ENCODE measurements around the gene L3MBTL4. TPM values are rescaled to one million over a fixed set of nuclear protein-coding genes. Genes with fewer than 3 reads are reported as not detected.

The L3MBTL4 gene
- total and polyA plus RNA-seq, 4 donors, result 2.3 to 15.0 (median 5.0) TPM

- Histone ChIP-seq H3K9ac (ENCODE audit: low read depth in 1 of 2, low read length in 2 of 2) (no peak overlapping the region), H3K27ac (ENCODE audit: low read depth in 1 of 2, low read length in 2 of 2) (no peak overlapping the region), H3K36me3 (ENCODE audit: control insufficient read depth in 4 of 4, insufficient read depth in 3 of 4, low read depth in 1 of 4, low read length in 3 of 4) (peaks cover 0 to 2% (median 0%) of the 10 kb centered on the region in 4 donors), H3K9me3 (ENCODE audit: control insufficient read depth in 4 of 4, low read length in 3 of 4) (no peaks in the 10 kb centered on the region), H3K27me3 (ENCODE audit: control insufficient read depth in 4 of 4, insufficient read depth in 4 of 4, low read length in 3 of 4) (no peaks in the 10 kb centered on the region), H3K4me1 (ENCODE audit: control insufficient read depth in 4 of 4, insufficient read depth in 4 of 4, low read length in 3 of 4) (no peaks in the 10 kb centered on the region), H3K4me3 (ENCODE audit: low read depth in 1 of 3, low read length in 3 of 3) (no peak overlapping the region)
- 92% methylated on average over 12 of the region's 12 CpGs for WGBS
- no peak for DNase-seq (ENCODE audit: low spot score)
- no peak for TF ChIP-seq NR2F2 (IDR thresholded peaks at IDR 0.05)
- no peak for TF ChIP-seq HNF4G (IDR thresholded peaks at IDR 0.05)
- no peak for TF ChIP-seq EGR1 (IDR thresholded peaks at IDR 0.05; ENCODE audit: low read depth in 2 of 2)
- TF ChIP-seq YY1 (IDR thresholded peaks at IDR 0.05), result no peak
- TF ChIP-seq, protein P1, sequence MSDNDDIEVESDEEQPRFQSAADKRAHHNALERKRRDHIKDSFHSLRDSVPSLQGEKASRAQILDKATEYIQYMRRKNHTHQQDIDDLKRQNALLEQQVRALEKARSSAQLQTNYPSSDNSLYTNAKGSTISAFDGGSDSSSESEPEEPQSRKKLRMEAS (IDR thresholded peaks at IDR 0.05), result no peak
- no peak for TF ChIP-seq HNF4A (conservative IDR thresholded peaks at IDR 0.05)
- no peak for TF ChIP-seq RAD21 (IDR thresholded peaks at IDR 0.05)
- no peak for TF ChIP-seq GABPA (IDR thresholded peaks at IDR 0.05 in 1 of 2, conservative IDR thresholded peaks at IDR 0.05 in 1 of 2)
- no peak for TF ChIP-seq ATF3 (IDR thresholded peaks at IDR 0.05)
- TF ChIP-seq JUND (IDR thresholded peaks at IDR 0.05), result no peak
- no peak for TF ChIP-seq FOXA1 (IDR thresholded peaks at IDR 0.05)
Observed at GRCh38 chr18:6021306-6022073, 393.2 kb downstream of the L3MBTL4 start.

GRCh38 chr18:6018671-6019070 is 396.0 kb downstream of the L3MBTL4 start:
- 88% methylated on average over 1 of the region's 1 CpG for WGBS
- Histone ChIP-seq H3K36me3 (ENCODE audit: control insufficient read depth in 4 of 4, insufficient read depth in 3 of 4, low read depth in 1 of 4, low read length in 3 of 4) (peaks cover 0 to 2% (median 0%) of the 10 kb centered on the region in 4 donors), H3K9ac (ENCODE audit: low read depth in 1 of 2, low read length in 2 of 2) (no peak overlapping the region), H3K4me1 (ENCODE audit: control insufficient read depth in 4 of 4, insufficient read depth in 4 of 4, low read length in 3 of 4) (no peaks in the 10 kb centered on the region), H3K9me3 (ENCODE audit: control insufficient read depth in 4 of 4, low read length in 3 of 4) (no peaks in the 10 kb centered on the region), H3K27ac (ENCODE audit: low read depth in 1 of 2, low read length in 2 of 2) (no peak overlapping the region), H3K4me3 (ENCODE audit: low read depth in 1 of 3, low read length in 3 of 3) (no peak overlapping the region), H3K27me3 (ENCODE audit: control insufficient read depth in 4 of 4, insufficient read depth in 4 of 4, low read length in 3 of 4) (no peaks in the 10 kb centered on the region)
- DNase-seq (ENCODE audit: low spot score), result no peak
- TF ChIP-seq EGR1 (IDR thresholded peaks at IDR 0.05; ENCODE audit: low read depth in 2 of 2) (no peak), HNF4G (IDR thresholded peaks at IDR 0.05) (no peak), CTCF (IDR thresholded peaks at IDR 0.05; ENCODE audit: low read depth, low read length, missing input control) (no peak)
- TF ChIP-seq, protein P2, sequence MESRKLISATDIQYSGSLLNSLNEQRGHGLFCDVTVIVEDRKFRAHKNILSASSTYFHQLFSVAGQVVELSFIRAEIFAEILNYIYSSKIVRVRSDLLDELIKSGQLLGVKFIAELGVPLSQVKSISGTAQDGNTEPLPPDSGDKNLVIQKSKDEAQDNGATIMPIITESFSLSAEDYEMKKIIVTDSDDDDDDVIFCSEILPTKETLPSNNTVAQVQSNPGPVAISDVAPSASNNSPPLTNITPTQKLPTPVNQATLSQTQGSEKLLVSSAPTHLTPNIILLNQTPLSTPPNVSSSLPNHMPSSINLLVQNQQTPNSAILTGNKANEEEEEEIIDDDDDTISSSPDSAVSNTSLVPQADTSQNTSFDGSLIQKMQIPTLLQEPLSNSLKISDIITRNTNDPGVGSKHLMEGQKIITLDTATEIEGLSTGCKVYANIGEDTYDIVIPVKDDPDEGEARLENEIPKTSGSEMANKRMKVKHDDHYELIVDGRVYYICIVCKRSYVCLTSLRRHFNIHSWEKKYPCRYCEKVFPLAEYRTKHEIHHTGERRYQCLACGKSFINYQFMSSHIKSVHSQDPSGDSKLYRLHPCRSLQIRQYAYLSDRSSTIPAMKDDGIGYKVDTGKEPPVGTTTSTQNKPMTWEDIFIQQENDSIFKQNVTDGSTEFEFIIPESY (IDR thresholded peaks at IDR 0.05), result no peak

- TF ChIP-seq TAF1 (conservative IDR thresholded peaks at IDR 0.05) (no peak), CTCF (IDR thresholded peaks at IDR 0.05; ENCODE audit: low read depth, low read length, missing input control) (no peak), HNF4A (conservative IDR thresholded peaks at IDR 0.05) (no peak), JUND (IDR thresholded peaks at IDR 0.05) (no peak), GABPA (IDR thresholded peaks at IDR 0.05 in 1 of 2, conservative IDR thresholded peaks at IDR 0.05 in 1 of 2) (no peak), ATF3 (IDR thresholded peaks at IDR 0.05) (no peak), RXRA (IDR thresholded peaks at IDR 0.05) (no peak), EGR1 (IDR thresholded peaks at IDR 0.05; ENCODE audit: low read depth in 2 of 2) (no peak)
- TF ChIP-seq, protein P2 (IDR thresholded peaks at IDR 0.05), result no peak
- Histone ChIP-seq H3K27me3 (ENCODE audit: control insufficient read depth in 4 of 4, insufficient read depth in 4 of 4, low read length in 3 of 4) (no peaks in the 10 kb centered on the region), H3K36me3 (ENCODE audit: control insufficient read depth in 4 of 4, insufficient read depth in 3 of 4, low read depth in 1 of 4, low read length in 3 of 4) (peaks cover 0 to 2% (median 0%) of the 10 kb centered on the region in 4 donors), H3K27ac (ENCODE audit: low read depth in 1 of 2, low read length in 2 of 2) (no peak overlapping the region), H3K9ac (ENCODE audit: low read depth in 1 of 2, low read length in 2 of 2) (no peak overlapping the region), H3K9me3 (ENCODE audit: control insufficient read depth in 4 of 4, low read length in 3 of 4) (no peaks in the 10 kb centered on the region), H3K4me3 (ENCODE audit: low read depth in 1 of 3, low read length in 3 of 3) (no peak overlapping the region), H3K4me1 (ENCODE audit: control insufficient read depth in 4 of 4, insufficient read depth in 4 of 4, low read length in 3 of 4) (no peaks in the 10 kb centered on the region)
- DNase-seq (ENCODE audit: low spot score), result no peak
- WGBS, result 65% methylated on average over 5 of the region's 5 CpGs
Observed at GRCh38 chr18:6017171-6017570, 397.5 kb downstream of the L3MBTL4 start.

All from liver (tissue), 9 donors.